A549 (cell line): Measurements from ENCODE around the gene RTN4R.
"Not testable (repeated sequence)": the region's sequence is repeated elsewhere in the genome, so short reads cannot be mapped to it uniquely, and the experiment has no call there.

Source experiments
- BHLHE40 ChIP-seq: IDR thresholded peaks from 2 replicates; pipeline ENCODE4 v1.6.1; 2012; ENCODE audit warnings: low read depth, low read length, inconsistent platforms
- CHD2 ChIP-seq: fragments of 150-350 bp; IDR thresholded peaks from 2 replicates; pipeline ENCODE4 v1.6.1; 2014; ENCODE audit warnings: low read length; ENCODE audit not compliant: partially characterized antibody
- CTCF ChIP-seq: fragments of >200 bp; sonication (Bioruptor Twin); formaldehyde crosslinking; IDR thresholded peaks from 3 replicates; pipeline ENCODE4 v1.5.1; 2016
- EP300 ChIP-seq, 2 experiments: fragments of >200 bp; sonication (Bioruptor Twin); formaldehyde crosslinking; IDR thresholded peaks; 2 replicates in 1 of 2; 3 replicates in 1 of 2; pipeline ENCODE4 v1.6.1; 2016 to 2017
- MYC ChIP-seq: IDR thresholded peaks from 2 replicates; pipeline ENCODE4 v1.6.1; 2012; ENCODE audit warnings: mild to moderate bottlenecking, inconsistent platforms, low read length, improper control_type of control experiment, borderline replicate concordance
- NR3C1 ChIP-seq: fragments of >200 bp; sonication (Bioruptor Twin); formaldehyde crosslinking; IDR thresholded peaks from 3 replicates; pipeline ENCODE4 v1.6.1; 2017
- PBX3 ChIP-seq: IDR thresholded peaks from 2 replicates; pipeline ENCODE4 v1.6.1; 2012
- POLR2A ChIP-seq: IDR thresholded peaks from 2 replicates; pipeline ENCODE4 v1.6.1; 2012; ENCODE audit warnings: mild to moderate bottlenecking, low read length
- POLR2AphosphoS2 ChIP-seq: conservative IDR thresholded peaks from 2 replicates; pipeline ENCODE4 v1.6.1; 2012; ENCODE audit warnings: low read length, improper control_type of control experiment, inconsistent platforms
- SREBF2 ChIP-seq: fragments of 450-650 bp; IDR thresholded peaks from 2 replicates; pipeline ENCODE4 v1.6.1; 2014; ENCODE audit warnings: mild to moderate bottlenecking, moderate library complexity
- USF2 ChIP-seq: fragments of 450-650 bp; IDR thresholded peaks from 2 replicates; pipeline ENCODE4 v1.6.1; 2014; ENCODE audit warnings: antibody characterized with exemption
- ZFP36 ChIP-seq: fragments of 450-650 bp; IDR thresholded peaks from 2 replicates; pipeline ENCODE4 v1.6.1; 2014; ENCODE audit warnings: borderline replicate concordance; ENCODE audit not compliant: partially characterized antibody
- ZNF302 ChIP-seq: fragments of 250-450 bp; sonication (Bioruptor Pico); IDR thresholded peaks from 2 replicates; pipeline ENCODE4 v1.9.0; 2021; ENCODE audit warnings: inconsistent platforms, mild to moderate bottlenecking, moderate library complexity

GRCh38 chr22:20314741-20315336, 46.7 kb upstream of the RTN4R start:
- not testable (repeated sequence) for TF ChIP-seq MYC; NR3C1; SREBF2; POLR2A; EP300 (IDR thresholded peaks at IDR 0.05); PBX3; USF2; CTCF; ZNF302 (CRISPR knock-in tag); POLR2AphosphoS2; CHD2; ZFP36; BHLHE40
